CD14-positive monocyte (primary cell): ENCODE results near the gene PNKD. TPM values are rescaled to one million over a fixed set of nuclear protein-coding genes. Genes with fewer than 3 reads are reported as not detected.

Experiments used
- DNase-seq, 3 donors: peaks; one replicate each; pipeline ENCODE4 v3.0.0-alpha.2; 2011 to 2022
- H2AFZ ChIP-seq: 2 replicates; pipeline ENCODE4 v1.6.0; 2012; ENCODE audit warnings: mild to moderate bottlenecking, low read depth, low read length, inconsistent platforms; ENCODE audit not compliant: insufficient read depth, poor library complexity, severe bottlenecking
- H3K27ac ChIP-seq, 2 donors: 1 replicate in 1 of 2; 2 replicates in 1 of 2; pipeline ENCODE4 v1.5.1; 2012 to 2013; ENCODE audit warnings: low read length in 2 of 2, control low read depth in 1 of 2, inconsistent platforms in 1 of 2, low read depth in 1 of 2, mild to moderate bottlenecking in 1 of 2
- H3K27me3 ChIP-seq, 2 donors: one replicate each; pipeline versions ENCODE4 v1.6.0 to v1.6.1; 2011 to 2013; ENCODE audit warnings: low read length in 2 of 2; ENCODE audit not compliant: control insufficient read depth in 2 of 2, insufficient read depth in 2 of 2
- H3K36me3 ChIP-seq, 2 donors: replicated peaks in 1 of 2; 1 replicate in 1 of 2; 2 replicates in 1 of 2; pipeline versions ENCODE4 v1.5.1 to v1.6.1; 2012 to 2013; ENCODE audit warnings: low read length in 2 of 2, control low read depth in 1 of 2, inconsistent platforms in 1 of 2, mild to moderate bottlenecking in 1 of 2; ENCODE audit not compliant: insufficient read depth in 2 of 2, control insufficient read depth in 1 of 2
- H3K4me1 ChIP-seq, 2 donors: 1 replicate in 1 of 2; 2 replicates in 1 of 2; pipeline versions ENCODE4 v1.5.1 to v1.6.1; 2012 to 2013; ENCODE audit warnings: low read length in 2 of 2, control low read depth in 1 of 2, inconsistent platforms in 1 of 2, mild to moderate bottlenecking in 1 of 2, moderate library complexity in 1 of 2; ENCODE audit not compliant: insufficient read depth in 2 of 2, control insufficient read depth in 1 of 2
- H3K4me2 ChIP-seq: replicated peaks from 2 replicates; pipeline ENCODE3; 2012; ENCODE audit warnings: low read length, moderate library complexity, mild to moderate bottlenecking; ENCODE audit not compliant: poor library complexity, severe bottlenecking; ENCODE audit errors: extremely low read depth
- H3K4me3 ChIP-seq, 3 experiments: fragments of 200-600 bp in 1 of 3; sonication (generic) in 1 of 3; replicated peaks in 1 of 3; 1 replicate in 2 of 3; 2 replicates in 1 of 3; pipeline ENCODE4 v1.5.1; 2011 to 2013; ENCODE audit warnings: low read length in 3 of 3, mild to moderate bottlenecking in 3 of 3, control low read depth in 2 of 3, low read depth in 2 of 3, inconsistent platforms in 1 of 3, moderate library complexity in 1 of 3
- H3K79me2 ChIP-seq: 2 replicates; pipeline ENCODE4 v1.6.0; 2012; ENCODE audit warnings: mild to moderate bottlenecking, control low read depth, inconsistent platforms, low read length, moderate library complexity; ENCODE audit not compliant: insufficient read depth
- H3K9ac ChIP-seq: 2 replicates; pipeline ENCODE4 v1.6.0; 2017; ENCODE audit warnings: low read length, mild to moderate bottlenecking; ENCODE audit not compliant: insufficient read depth, poor library complexity, severe bottlenecking
- H3K9me3 ChIP-seq, 2 donors: replicated peaks in 1 of 2; 1 replicate in 1 of 2; 2 replicates in 1 of 2; pipeline versions ENCODE4 v1.5.1 to v1.6.1; 2012 to 2013; ENCODE audit warnings: low read length in 2 of 2, control low read depth in 1 of 2; ENCODE audit not compliant: control insufficient read depth in 1 of 2, insufficient read depth in 1 of 2
- H4K20me1 ChIP-seq: 2 replicates; pipeline ENCODE4 v1.6.0; 2012; ENCODE audit warnings: mild to moderate bottlenecking, low read length, control low read depth, moderate library complexity; ENCODE audit not compliant: insufficient read depth
- H3K27ac Mint-ChIP-seq, 7 donors: one replicate each; pipeline ENCODE4 v1.8.0; 2020; ENCODE audit warnings: mild to moderate bottlenecking in 7 of 7, mixed read lengths in 7 of 7, moderate library complexity in 6 of 7, inconsistent platforms in 2 of 7
- H3K27me3 Mint-ChIP-seq, 3 donors: one replicate each; pipeline ENCODE4 v1.8.0; 2021 to 2022; ENCODE audit warnings: low read depth in 3 of 3, mild to moderate bottlenecking in 3 of 3, mixed read lengths in 3 of 3, moderate library complexity in 3 of 3, inconsistent platforms in 1 of 3
- H3K36me3 Mint-ChIP-seq, 2 donors: one replicate each; pipeline ENCODE4 v1.8.0; 2020; ENCODE audit warnings: mixed read lengths in 2 of 2, inconsistent platforms in 1 of 2, mild to moderate bottlenecking in 1 of 2
- H3K4me1 Mint-ChIP-seq: one replicate; pipeline ENCODE4 v1.8.0; 2020; ENCODE audit warnings: mild to moderate bottlenecking, mixed read lengths
- H3K4me3 Mint-ChIP-seq, 2 donors: one replicate each; pipeline ENCODE4 v1.8.0; 2020; ENCODE audit warnings: mild to moderate bottlenecking in 2 of 2, mixed read lengths in 2 of 2, moderate library complexity in 1 of 2
- H3K9me3 Mint-ChIP-seq, 7 donors: one replicate each; pipeline ENCODE4 v1.8.0; 2020 to 2022; ENCODE audit warnings: mixed read lengths in 7 of 7, mild to moderate bottlenecking in 6 of 7, moderate library complexity in 6 of 7, inconsistent platforms in 2 of 7
- WGBS: methylation state at CpG from one replicate; pipeline ENCODE4 v1.1.5; 2013; ENCODE audit warnings: missing lambda C conversion rate; ENCODE audit not compliant: insufficient coverage; 5-methylcytosine and 5-hydroxymethylcytosine counted together
- intact Hi-C, 2 donors: fragments of 100-400 bp; cut with micrococcal nuclease; formaldehyde crosslinking; loops; one replicate each; pipeline versions ENCODE4 v1.15.0 to v1.15.1; 2023
- polyA plus RNA-seq, 3 donors: library from polyadenylated mRNA; depleted of rRNA in 1 of 3; unstranded in 2 of 3; stranded (reverse) in 1 of 3; fragments of 300-500 nt in 2 of 3; fragments of >200 nt in 1 of 3; fragmentation: Illumina TruSeq in 2 of 3; gene quantifications; 1 replicate in 2 of 3; 2 replicates in 1 of 3; pipeline ENCODE4 v1.2.3, GENCODE V29; 2012 to 2021
- TF ChIP-seq, protein P1 (sequence below): fragments of 200-600 bp; IDR thresholded peaks from one replicate; pipeline ENCODE4 v1.8.0; 2022; ENCODE audit warnings: antibody characterized with exemption, mild to moderate bottlenecking

PNKD gene
- polyA plus RNA-seq, 3 donors, result 79.8 to 92.0 (median 88.2) TPM

- Histone ChIP-seq H2AFZ (no peak overlapping the region), H3K9ac (no peak overlapping the region), H3K36me3 (no peaks in the 10 kb centered on the region), H3K9me3 (no peaks in the 10 kb centered on the region), H3K4me1 (peaks cover 52 to 59% of the 10 kb centered on the region in 2 donors), H3K27ac (peak overlapping the region; percentile 44 to 96), H4K20me1 (peaks cover 19% of the 10 kb centered on the region), H3K4me2 (peak overlapping the region; percentile 25), H3K79me2 (peaks cover 35% of the 10 kb centered on the region), H3K4me3 (peak overlapping the region in 1 of 3 experiments; percentile 5), H3K27me3 (no peaks in the 10 kb centered on the region)
- peak overlapping the region in 1 of 2 donors; percentile 35 for H3K4me3 Mint-ChIP-seq
- intact Hi-C loops, result loop anchor here (1.0 to 5.0 kb wide), 3 partner anchors 8 to 103 kb away; partner anchors contain the start of genes CTDSP1 (in 1 of the 2) and SLC11A1 (in 1 of the 2)
- 60% methylated on average over 3 of the region's 5 CpGs for WGBS
- H3K36me3 Mint-ChIP-seq, result peaks cover 4 to 13% of the 10 kb centered on the region in 2 donors
- H3K27me3 Mint-ChIP-seq, result peaks cover 0 to 2% (median 0%) of the 10 kb centered on the region in 3 donors
- peak in 2 of 3 donors; percentile 52 to 60 for DNase-seq
- TF ChIP-seq, protein P1, sequence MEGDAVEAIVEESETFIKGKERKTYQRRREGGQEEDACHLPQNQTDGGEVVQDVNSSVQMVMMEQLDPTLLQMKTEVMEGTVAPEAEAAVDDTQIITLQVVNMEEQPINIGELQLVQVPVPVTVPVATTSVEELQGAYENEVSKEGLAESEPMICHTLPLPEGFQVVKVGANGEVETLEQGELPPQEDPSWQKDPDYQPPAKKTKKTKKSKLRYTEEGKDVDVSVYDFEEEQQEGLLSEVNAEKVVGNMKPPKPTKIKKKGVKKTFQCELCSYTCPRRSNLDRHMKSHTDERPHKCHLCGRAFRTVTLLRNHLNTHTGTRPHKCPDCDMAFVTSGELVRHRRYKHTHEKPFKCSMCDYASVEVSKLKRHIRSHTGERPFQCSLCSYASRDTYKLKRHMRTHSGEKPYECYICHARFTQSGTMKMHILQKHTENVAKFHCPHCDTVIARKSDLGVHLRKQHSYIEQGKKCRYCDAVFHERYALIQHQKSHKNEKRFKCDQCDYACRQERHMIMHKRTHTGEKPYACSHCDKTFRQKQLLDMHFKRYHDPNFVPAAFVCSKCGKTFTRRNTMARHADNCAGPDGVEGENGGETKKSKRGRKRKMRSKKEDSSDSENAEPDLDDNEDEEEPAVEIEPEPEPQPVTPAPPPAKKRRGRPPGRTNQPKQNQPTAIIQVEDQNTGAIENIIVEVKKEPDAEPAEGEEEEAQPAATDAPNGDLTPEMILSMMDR, result no peak
- H3K9me3 Mint-ChIP-seq, result peaks cover 0 to 2% (median 0%) of the 10 kb centered on the region in 7 donors
- peaks cover 55% of the 10 kb centered on the region for H3K4me1 Mint-ChIP-seq
- peak overlapping the region; percentile 90 to 97 (median 90) for H3K27ac Mint-ChIP-seq
Observed at GRCh38 chr2:218293715-218294429, 23.6 kb downstream of the PNKD start.

DNA sequence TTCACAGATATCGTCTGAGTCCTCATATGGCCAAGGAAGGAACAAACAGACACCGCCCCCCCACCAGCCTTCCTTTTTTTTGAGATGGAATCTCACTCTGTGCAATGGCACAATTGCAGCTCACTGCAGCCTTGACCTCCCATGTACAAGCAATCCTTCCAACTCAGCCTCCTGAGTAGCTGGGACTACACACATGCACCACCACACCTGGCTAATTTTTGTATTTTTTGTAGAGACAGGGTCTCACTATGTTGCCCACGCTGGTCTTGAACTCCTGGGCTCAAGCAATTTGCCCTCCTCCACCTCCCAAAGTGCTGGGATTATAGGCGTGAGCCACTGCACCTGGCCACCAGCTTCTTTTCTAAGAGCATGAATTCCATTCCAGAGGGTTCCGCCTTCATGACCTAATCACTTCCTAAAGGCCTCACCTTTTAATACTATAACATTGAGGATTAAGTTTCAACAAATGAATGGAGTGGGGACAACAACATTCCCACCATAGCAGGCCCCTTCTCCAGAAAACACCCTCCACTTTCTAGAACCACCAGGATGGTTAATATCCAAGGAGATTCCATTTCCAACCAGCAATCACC is 24.2 kb downstream of the PNKD start:
- Mint-ChIP-seq H3K36me3 (peaks cover 4 to 8% of the 10 kb centered on the region in 2 donors), H3K4me1 (peaks cover 49% of the 10 kb centered on the region), H3K9me3 (peaks cover 0 to 2% (median 0%) of the 10 kb centered on the region in 7 donors), H3K4me3 (peak overlapping the region in 1 of 2 donors; percentile 35), H3K27ac (peak overlapping the region; percentile 76 to 97 (median 90)), H3K27me3 (peaks cover 0 to 2% (median 0%) of the 10 kb centered on the region in 3 donors)
- TF ChIP-seq, protein P1, result no peak
- intact Hi-C loops, result loop anchor here (1.0 to 5.0 kb wide), 3 partner anchors 8 to 103 kb away; partner anchors contain the start of genes CTDSP1 (in 1 of the 2) and SLC11A1 (in 1 of the 2)
- Histone ChIP-seq H3K4me2 (peak overlapping the region; percentile 25), H3K27ac (peak overlapping the region in 1 of 2 donors; percentile 96), H2AFZ (no peak overlapping the region), H3K9ac (no peak overlapping the region), H3K9me3 (no peaks in the 10 kb centered on the region), H3K36me3 (no peaks in the 10 kb centered on the region), H3K79me2 (peaks cover 28% of the 10 kb centered on the region), H4K20me1 (peaks cover 19% of the 10 kb centered on the region), H3K4me3 (peak overlapping the region in 1 of 3 experiments; percentile 5), H3K4me1 (peaks cover 47 to 52% of the 10 kb centered on the region in 2 donors), H3K27me3 (no peaks in the 10 kb centered on the region)
- 7% methylated on average over 2 of the region's 5 CpGs for WGBS
- DNase-seq, result no peak
